C1 segment of cervical spinal cord (tissue), 14 donors: ENCODE data around the gene AMZ2.

Source experiments
- DNase-seq, 14 donors: peaks; one replicate each; lab custom pipeline; 2025; lab: John Stamatoyannopoulos, UW

The AMZ2 gene

GRCh38 chr17:68290268-68290954, 42.6 kb downstream of the AMZ2 start:
- peak in 3 of 14 donors; percentile 12 to 54 (median 26) for DNase-seq

GRCh38 chr17:68290955-68291835, 43.4 kb downstream of the AMZ2 start, which contains the start of the genes ARSG and SLC16A6:
Gene ARSG, plus strand, starts transcription at chr17:68291495. Its CDS starts 15,999 bp downstream, at chr17:68307494.
Gene SLC16A6, minus strand, starts transcription at chr17:68291127. Its CDS starts 12,807 bp downstream, at chr17:68278320.
- DNase-seq: peak in 9 of 14 donors; percentile 13 to 69 (median 45)

DNA sequence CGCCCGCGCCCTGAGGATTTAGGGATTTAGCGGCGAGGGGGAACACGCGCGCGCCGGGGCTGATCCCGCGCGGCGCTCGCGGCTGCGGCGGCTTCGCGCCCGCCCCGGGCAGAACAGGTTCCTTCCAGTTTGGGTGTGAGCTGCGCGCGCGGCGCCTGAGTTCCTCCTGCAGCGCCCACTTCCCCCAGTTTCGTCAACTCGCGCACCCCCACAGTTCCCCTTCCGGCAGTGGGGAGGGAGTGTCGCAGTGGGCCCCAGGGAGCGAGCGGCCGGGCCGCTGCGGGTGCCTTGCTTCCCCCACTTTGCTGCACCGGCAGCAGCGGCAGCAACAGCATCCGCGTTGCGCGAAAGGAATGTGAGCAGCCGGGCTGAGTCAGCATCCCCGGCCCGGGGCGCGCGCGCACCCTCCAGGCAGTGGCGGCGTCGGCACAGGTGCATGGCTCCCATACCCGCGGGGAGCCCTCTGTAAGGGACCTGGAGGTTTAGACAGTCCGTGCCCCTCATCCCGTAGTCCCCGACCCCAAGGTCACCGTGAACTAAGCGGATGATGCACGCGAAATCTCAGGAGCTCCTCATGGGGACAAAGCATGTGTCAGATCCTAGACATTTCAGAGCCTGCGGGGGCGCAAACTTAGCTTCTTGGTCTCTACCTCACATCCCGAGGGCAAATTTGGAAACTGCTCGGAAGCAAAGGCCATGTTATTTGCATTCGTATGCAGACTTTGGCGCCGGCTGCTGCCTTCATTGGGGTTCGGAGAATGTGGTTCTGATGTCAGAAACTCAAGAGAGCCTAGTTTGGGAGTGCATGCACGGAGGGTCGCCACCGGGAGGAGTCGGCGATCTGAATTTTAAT, 44.2 kb downstream of the AMZ2 start:
- peak in 11 of 14 donors; percentile 22 to 73 (median 46) for DNase-seq

GRCh38 chr17:68292689-68293040, 44.8 kb downstream of the AMZ2 start:
- DNase-seq: peak in 1 of 14 donors; percentile 61

GRCh38 chr17:68293490-68294195, 45.8 kb downstream of the AMZ2 start:
- no peak for DNase-seq

GRCh38 chr17:68294196-68294555, 46.3 kb downstream of the AMZ2 start:
- DNase-seq: no peak

GRCh38 chr17:68294617-68295016, 46.8 kb downstream of the AMZ2 start:
- no peak for DNase-seq

DNA sequence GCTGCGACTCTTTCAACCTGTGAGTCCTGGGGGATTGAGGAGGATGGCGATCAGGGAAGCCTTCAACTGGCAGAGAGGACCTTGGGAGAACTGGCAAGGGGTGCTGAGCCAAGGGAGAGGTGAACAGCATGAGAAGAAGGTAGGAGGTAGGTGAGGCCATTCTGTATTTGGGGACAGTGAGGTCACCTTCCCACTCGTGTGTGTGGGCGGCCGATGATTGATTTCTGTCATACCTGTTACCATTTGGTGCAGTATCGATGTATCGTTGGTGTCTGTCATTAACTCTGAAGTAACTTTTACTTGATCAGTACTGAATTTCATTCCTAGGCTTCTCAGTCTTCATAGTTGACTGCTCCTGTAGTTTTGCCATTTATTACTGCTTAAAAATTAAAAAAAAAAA, 47.2 kb downstream of the AMZ2 start:
- no peak for DNase-seq

DNA sequence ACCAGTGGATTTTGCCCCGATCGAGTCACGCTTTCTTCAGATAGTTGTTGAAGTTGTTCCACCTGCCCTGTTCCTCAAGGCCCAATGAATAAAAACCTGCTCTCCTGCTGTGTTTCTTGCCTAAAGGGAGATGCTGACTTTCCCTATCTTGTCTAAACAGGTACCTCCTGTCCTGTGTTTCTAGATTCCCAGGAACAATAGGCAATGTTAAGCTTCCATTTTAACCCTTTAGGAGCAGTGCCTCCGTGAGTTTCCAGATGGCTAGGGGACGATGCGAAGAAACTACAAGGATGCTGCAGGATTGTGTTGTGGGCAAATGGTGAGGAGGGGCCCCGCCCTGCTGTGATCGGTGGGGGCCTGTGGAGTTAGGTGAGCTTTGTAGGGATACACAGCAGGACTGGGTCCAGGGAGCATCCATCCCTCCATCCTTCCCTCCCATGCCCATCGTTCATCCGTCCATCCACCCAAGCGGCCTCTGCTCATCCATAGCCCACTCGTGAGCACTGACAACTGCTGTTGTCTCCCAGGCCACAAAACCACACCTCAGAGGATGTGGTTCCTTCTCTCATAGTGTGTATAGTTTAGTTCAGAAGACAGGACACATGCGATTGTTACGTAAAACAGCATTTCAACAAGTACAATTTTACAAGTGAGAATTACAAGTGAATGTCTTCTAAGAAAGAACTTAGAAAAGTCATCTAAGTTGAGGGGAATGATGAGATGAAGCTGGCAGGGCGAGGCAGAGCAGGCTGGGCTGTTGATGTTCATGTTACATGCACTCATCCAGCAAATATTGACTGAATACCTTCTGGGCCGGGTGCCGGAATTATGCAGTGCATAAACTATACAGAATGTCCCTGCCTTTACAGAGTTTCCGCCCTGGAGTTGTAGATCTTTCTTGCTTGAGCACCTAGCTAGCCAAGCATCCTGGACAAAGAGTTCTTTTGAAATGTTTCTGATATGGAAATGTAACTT, 48.7 kb downstream of the AMZ2 start:
- DNase-seq: peak in 1 of 14 donors; percentile 67

GRCh38 chr17:68297195-68297594, 49.4 kb downstream of the AMZ2 start:
- DNase-seq: peak in 1 of 14 donors; percentile 68

GRCh38 chr17:68298601-68299000, 50.8 kb downstream of the AMZ2 start:
- no peak for DNase-seq

- no peak for DNase-seq
These were observed 52.0 kb downstream of the AMZ2 start for GRCh38 chr17:68299817-68300216.

DNA sequence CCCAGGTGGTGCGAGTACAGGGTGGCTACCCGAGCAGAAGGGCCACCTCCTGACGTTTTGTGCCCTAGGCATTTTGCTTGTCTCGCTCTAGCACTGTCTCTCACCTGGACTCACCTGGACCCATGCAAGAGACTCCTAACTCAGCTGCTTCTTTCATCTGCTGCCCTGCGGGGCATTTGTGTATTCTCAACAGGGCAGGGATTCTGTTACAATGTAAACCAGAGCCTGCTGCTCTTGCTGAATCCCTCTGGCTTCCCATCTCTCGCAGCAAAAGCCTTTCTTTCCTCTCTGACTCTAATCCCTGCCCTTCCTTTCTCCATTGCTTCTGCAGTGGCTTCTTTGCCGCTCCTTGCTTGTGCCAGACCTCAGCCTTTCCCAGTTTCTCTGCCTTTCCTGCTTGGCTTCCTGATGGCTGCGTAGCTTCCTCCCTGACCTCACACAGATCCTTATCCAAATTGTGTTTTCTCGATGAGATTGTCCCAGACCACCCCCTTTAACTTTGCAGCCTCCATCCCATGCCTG, 53.7 kb downstream of the AMZ2 start:
- no peak for DNase-seq

DNA sequence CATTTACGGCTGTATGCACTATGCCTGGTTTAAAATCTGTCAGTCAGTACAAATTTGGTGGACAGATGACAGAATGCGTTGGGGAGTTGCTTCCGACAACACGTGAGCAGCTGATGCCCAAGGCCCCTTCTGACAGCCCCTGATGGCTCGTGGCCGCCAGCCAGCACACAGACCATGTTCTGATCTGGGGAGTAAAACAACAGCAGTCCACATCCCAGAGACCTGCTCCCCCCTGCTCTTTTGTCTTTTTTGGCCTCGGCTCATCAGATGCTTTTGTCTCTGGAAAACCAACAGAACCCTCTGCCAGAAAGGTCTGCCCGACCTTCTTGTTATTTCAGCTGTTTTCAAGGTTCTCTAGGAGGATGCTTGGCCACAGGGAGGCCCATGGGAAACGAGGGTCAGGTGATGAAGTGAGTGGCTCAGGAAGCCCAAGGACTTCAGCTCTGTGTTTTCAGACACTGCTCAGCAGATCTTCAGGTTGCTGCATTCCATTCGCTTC, 54.3 kb downstream of the AMZ2 start:
- peak in 1 of 14 donors; percentile 37 for DNase-seq

DNA sequence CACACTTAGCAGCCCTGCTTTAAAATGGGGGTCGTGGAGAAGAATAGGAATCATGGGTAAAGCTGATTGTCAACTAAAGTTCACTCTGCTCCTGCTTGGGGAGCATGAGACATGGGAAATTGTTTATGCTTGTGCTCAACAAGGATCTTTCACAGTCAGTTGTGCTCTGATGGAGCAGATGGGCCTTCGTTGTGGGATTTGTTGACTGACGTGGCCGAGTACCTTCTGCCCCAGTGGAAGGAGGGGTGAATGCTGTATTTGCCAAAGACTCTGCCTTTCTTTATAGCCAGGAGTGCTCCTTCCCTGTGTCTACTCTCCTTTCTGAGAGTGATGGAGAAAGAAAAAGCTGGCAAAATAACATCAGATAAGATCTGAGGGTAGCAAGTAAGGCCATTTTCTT, 54.8 kb downstream of the AMZ2 start:
- DNase-seq: peak in 1 of 14 donors; percentile 37

DNA sequence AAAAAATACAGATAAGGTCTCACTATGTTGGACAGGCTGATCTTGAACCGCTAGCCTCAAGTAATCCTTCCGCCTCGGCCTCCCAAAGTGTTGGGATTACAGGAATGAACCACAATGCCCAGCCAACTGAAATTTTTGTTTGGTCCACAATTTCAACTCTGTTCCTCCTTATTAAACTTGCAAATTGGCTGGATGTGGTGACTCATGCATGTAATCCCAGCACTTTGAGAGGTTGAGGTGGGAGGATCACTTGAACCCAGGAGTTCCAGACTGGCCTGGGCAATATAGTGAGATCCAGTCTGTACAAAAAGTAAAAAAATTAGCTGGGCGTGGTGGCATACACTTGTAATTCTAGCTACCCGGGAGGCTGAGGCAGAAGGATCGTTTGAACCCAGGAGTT, 56.9 kb downstream of the AMZ2 start:
- no peak for DNase-seq

GRCh38 chr17:68305142-68305541, 57.3 kb downstream of the AMZ2 start:
- DNase-seq: no peak
